ENCODE data around the gene PGC.

PGC gene

GRCh38 chr6:41741625-41742490 lies 5.3 kb downstream of the PGC start:
- H3K9me3 ChIP-seq (ENCODE audit: control insufficient read depth, insufficient read depth, low read depth, low read length), result no peaks in the 10 kb centered on the region
- H3K9ac ChIP-seq (ENCODE audit: low read length), result no peak overlapping the region
- no peak overlapping the region for H3K27ac ChIP-seq (ENCODE audit: low read depth, low read length)
- no peaks in the 10 kb centered on the region for H3K27me3 ChIP-seq (ENCODE audit: control insufficient read depth, insufficient read depth, low read length)
- no peaks in the 10 kb centered on the region for H3K36me3 ChIP-seq (ENCODE audit: control insufficient read depth, insufficient read depth, low read length)
- H3K4me1 ChIP-seq (ENCODE audit: control insufficient read depth, insufficient read depth, low read length), result peaks cover 4% of the 10 kb centered on the region; the same call in 1 of the 2 replicates
- no peak overlapping the region for H3K4me3 ChIP-seq (ENCODE audit: low read depth, low read length)

- H3K27me3 ChIP-seq (ENCODE audit: control insufficient read depth, insufficient read depth, low read length), result no peaks in the 10 kb centered on the region
- H3K9me3 ChIP-seq (ENCODE audit: control insufficient read depth, insufficient read depth, low read depth, low read length), result no peaks in the 10 kb centered on the region
- H3K36me3 ChIP-seq (ENCODE audit: control insufficient read depth, insufficient read depth, low read length), result no peaks in the 10 kb centered on the region
- H3K4me3 ChIP-seq (ENCODE audit: low read depth, low read length), result no peak overlapping the region
- H3K4me1 ChIP-seq (ENCODE audit: control insufficient read depth, insufficient read depth, low read length), result peaks cover 14% of the 10 kb centered on the region
- H3K9ac ChIP-seq (ENCODE audit: low read length), result no peak overlapping the region
- no peak overlapping the region for H3K27ac ChIP-seq (ENCODE audit: low read depth, low read length)
These were observed 6.6 kb downstream of the PGC start for GRCh38 chr6:41740366-41741162.

- Histone ChIP-seq H3K27ac (ENCODE audit: low read depth, low read length) (no peak overlapping the region), H3K27me3 (ENCODE audit: control insufficient read depth, insufficient read depth, low read length) (no peaks in the 10 kb centered on the region), H3K9me3 (ENCODE audit: control insufficient read depth, insufficient read depth, low read depth, low read length) (no peaks in the 10 kb centered on the region), H3K36me3 (ENCODE audit: control insufficient read depth, insufficient read depth, low read length) (no peaks in the 10 kb centered on the region), H3K4me1 (ENCODE audit: control insufficient read depth, insufficient read depth, low read length) (peaks cover 15% of the 10 kb centered on the region), H3K9ac (ENCODE audit: low read length) (no peak overlapping the region), H3K4me3 (ENCODE audit: low read depth, low read length) (no peak overlapping the region)
These were observed 8.2 kb downstream of the PGC start for GRCh38 chr6:41739041-41739440.

DNA sequence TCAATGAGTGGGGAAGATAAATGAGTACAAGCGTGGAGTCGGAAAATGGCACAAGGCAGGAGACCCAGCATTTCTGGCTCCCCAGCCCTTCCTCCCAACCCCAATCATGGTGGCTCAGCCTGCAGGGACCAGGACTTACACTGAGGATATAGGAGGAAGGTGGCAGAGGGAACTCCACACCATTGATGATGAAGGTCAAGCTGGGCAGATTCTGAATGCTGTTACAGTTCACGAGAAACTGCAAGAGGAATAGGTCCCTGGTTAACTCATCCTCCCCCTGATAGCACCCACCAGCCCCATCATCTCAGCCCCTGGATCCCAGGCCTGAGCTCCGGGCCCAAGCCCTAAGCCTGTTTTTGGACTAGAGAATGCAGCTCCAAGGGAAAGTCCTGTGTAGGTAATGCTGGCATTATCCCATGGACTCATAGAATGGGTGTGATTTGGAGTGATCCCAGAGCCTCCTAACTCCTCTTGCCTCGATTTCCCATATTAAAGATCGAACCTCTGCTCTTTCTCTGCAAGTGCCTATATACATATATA lies 9.5 kb downstream of the PGC start:
- H3K9me3 ChIP-seq (ENCODE audit: control insufficient read depth, insufficient read depth, low read depth, low read length), result no peaks in the 10 kb centered on the region
- no peak overlapping the region for H3K9ac ChIP-seq (ENCODE audit: low read length)
- no peak overlapping the region for H3K4me3 ChIP-seq (ENCODE audit: low read depth, low read length)
- no peak overlapping the region for H3K27ac ChIP-seq (ENCODE audit: low read depth, low read length)
- peaks cover 6% of the 10 kb centered on the region for H3K27me3 ChIP-seq (ENCODE audit: control insufficient read depth, insufficient read depth, low read length)
- no peaks in the 10 kb centered on the region for H3K36me3 ChIP-seq (ENCODE audit: control insufficient read depth, insufficient read depth, low read length)
- peaks cover 25% of the 10 kb centered on the region for H3K4me1 ChIP-seq (ENCODE audit: control insufficient read depth, insufficient read depth, low read length)

DNA sequence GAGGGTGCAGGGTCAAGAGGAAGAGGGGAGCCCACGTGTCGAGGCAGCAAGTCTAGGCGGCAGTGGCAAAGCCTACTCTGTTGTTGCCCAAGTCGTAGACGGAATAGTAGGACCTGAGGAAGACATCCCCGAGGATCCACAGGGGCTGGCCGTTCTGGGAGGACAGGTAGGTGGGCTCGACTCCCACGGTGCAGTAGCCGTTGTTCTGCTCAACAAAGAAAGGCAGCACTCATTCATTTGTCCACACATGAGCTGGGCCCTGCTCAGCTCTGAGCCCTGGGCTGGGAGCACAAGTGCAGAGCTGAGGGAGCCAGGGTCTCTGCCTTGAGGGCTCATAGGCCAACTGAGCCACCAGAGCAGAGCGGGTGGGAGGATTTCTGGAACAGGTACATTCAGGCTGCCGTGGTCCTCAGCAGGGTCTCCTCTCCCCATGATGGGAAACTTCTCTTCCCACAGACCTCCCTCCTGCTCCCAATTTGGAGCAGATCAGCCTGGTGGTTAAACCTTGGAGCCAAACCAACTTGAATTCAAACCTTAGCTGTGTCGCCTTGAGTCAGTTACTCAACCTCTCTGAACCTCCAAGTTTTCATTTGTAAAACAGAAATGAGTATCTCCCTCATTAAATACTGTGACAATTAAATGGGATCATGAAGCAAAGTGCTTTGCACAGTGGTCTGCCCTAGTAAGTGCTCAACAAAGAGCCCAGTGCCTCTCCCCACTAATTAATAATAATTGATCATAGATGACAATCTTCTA lies 10.2 kb downstream of the PGC start:
- H3K9ac ChIP-seq (ENCODE audit: low read length), result no peak overlapping the region
- H3K4me3 ChIP-seq (ENCODE audit: low read depth, low read length), result no peak overlapping the region
- no peaks in the 10 kb centered on the region for H3K36me3 ChIP-seq (ENCODE audit: control insufficient read depth, insufficient read depth, low read length)
- peaks cover 6% of the 10 kb centered on the region for H3K27me3 ChIP-seq (ENCODE audit: control insufficient read depth, insufficient read depth, low read length)
- no peak overlapping the region for H3K27ac ChIP-seq (ENCODE audit: low read depth, low read length)
- no peaks in the 10 kb centered on the region for H3K9me3 ChIP-seq (ENCODE audit: control insufficient read depth, insufficient read depth, low read depth, low read length)
- H3K4me1 ChIP-seq (ENCODE audit: control insufficient read depth, insufficient read depth, low read length), result peaks cover 28% of the 10 kb centered on the region

GRCh38 chr6:41736186-41736733 lies 10.9 kb downstream of the PGC start:
- H3K4me3 ChIP-seq (ENCODE audit: low read depth, low read length), result peak overlapping the region; percentile 75
- H3K9ac ChIP-seq (ENCODE audit: low read length), result no peak overlapping the region
- no peak overlapping the region for H3K27ac ChIP-seq (ENCODE audit: low read depth, low read length)
- peaks cover 28% of the 10 kb centered on the region for H3K4me1 ChIP-seq (ENCODE audit: control insufficient read depth, insufficient read depth, low read length)
- H3K9me3 ChIP-seq (ENCODE audit: control insufficient read depth, insufficient read depth, low read depth, low read length), result no peaks in the 10 kb centered on the region
- H3K27me3 ChIP-seq (ENCODE audit: control insufficient read depth, insufficient read depth, low read length), result peaks cover 6% of the 10 kb centered on the region
- no peaks in the 10 kb centered on the region for H3K36me3 ChIP-seq (ENCODE audit: control insufficient read depth, insufficient read depth, low read length)

- peaks cover 6% of the 10 kb centered on the region for H3K27me3 ChIP-seq (ENCODE audit: control insufficient read depth, insufficient read depth, low read length)
- no peak within 1 kb of the TSS for H3K9ac ChIP-seq (ENCODE audit: low read length)
- H3K4me3 ChIP-seq (ENCODE audit: low read depth, low read length), result peak within 1 kb of the TSS; percentile 75
- H3K4me1 ChIP-seq (ENCODE audit: control insufficient read depth, insufficient read depth, low read length), result peaks cover 30% of the 10 kb centered on the region
- H3K36me3 ChIP-seq (ENCODE audit: control insufficient read depth, insufficient read depth, low read length), result no peaks in the 10 kb centered on the region
- H3K9me3 ChIP-seq (ENCODE audit: control insufficient read depth, insufficient read depth, low read depth, low read length), result no peaks in the 10 kb centered on the region
- H3K27ac ChIP-seq (ENCODE audit: low read depth, low read length), result no peak within 1 kb of the TSS
These were observed 11.6 kb downstream of the PGC start, which contains the start of gene TFEB for GRCh38 chr6:41735427-41736185. TSS of gene TFEB (minus strand) at chr6:41735608. CDS start at chr6:41691213, 44,395 bp downstream.

GRCh38 chr6:41734666-41735426 lies 12.4 kb downstream of the PGC start:
- Histone ChIP-seq H3K4me1 (ENCODE audit: control insufficient read depth, insufficient read depth, low read length) (peaks cover 37% of the 10 kb centered on the region), H3K9ac (ENCODE audit: low read length) (no peak overlapping the region), H3K27ac (ENCODE audit: low read depth, low read length) (no peak overlapping the region), H3K9me3 (ENCODE audit: control insufficient read depth, insufficient read depth, low read depth, low read length) (no peaks in the 10 kb centered on the region), H3K27me3 (ENCODE audit: control insufficient read depth, insufficient read depth, low read length) (peaks cover 6% of the 10 kb centered on the region), H3K36me3 (ENCODE audit: control insufficient read depth, insufficient read depth, low read length) (no peaks in the 10 kb centered on the region), H3K4me3 (ENCODE audit: low read depth, low read length) (peak overlapping the region; percentile 75)

DNA sequence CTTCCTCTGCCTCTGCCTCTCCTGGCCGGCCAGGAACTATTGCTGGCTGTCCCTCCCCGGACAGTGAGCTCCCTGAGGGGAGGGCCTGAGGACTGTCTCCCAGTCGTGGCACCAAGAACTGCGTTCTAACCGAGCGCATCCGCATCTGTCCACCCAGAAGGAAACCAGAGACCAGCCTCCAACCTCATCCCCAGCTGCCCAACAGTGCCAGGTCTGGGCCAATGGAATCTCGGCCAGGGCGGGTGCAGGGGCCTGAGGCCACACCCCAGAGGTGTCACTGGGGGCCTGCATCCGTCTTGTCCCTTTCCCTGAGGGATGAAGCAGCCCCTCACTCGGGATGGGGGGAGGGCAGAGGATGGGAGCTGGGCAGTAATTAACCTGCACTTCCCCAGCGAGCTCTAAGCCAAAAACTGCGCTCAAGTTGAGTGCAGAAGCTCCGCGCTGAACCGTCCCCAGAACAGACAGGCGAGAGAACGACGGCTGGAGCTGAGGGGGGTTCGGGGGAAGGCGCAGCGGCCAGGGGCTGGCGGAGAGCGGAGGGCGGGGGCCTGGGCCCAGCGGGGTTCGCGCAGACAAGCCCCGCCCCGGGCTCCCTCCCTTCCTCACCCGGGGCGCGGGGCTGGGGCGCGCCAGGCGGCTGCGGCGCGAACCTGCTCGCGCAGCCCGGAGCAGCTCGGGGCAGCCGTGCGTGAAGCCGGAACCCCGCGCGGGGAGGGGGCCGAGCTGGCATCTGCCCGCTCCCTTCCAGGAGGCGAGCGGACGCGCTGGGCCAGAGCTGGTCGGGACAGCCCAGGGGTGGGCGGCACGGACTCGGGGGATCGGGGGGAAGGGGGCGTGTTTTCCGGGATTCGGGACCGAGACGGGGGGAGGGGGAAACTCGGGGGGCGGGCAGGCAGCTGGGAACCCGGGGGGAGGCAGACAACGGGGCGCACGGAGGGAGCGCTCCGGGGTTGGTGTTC lies 13.2 kb downstream of the PGC start:
- Histone ChIP-seq H3K4me1 (ENCODE audit: control insufficient read depth, insufficient read depth, low read length) (peaks cover 43% of the 10 kb centered on the region), H3K9me3 (ENCODE audit: control insufficient read depth, insufficient read depth, low read depth, low read length) (no peaks in the 10 kb centered on the region), H3K9ac (ENCODE audit: low read length) (peak overlapping the region; percentile 10), H3K27ac (ENCODE audit: low read depth, low read length) (no peak overlapping the region; the same call in 1 of the 2 replicates), H3K27me3 (ENCODE audit: control insufficient read depth, insufficient read depth, low read length) (peaks cover 6% of the 10 kb centered on the region), H3K4me3 (ENCODE audit: low read depth, low read length) (peak overlapping the region; percentile 75), H3K36me3 (ENCODE audit: control insufficient read depth, insufficient read depth, low read length) (no peaks in the 10 kb centered on the region)
